B cell (primary cell): Measurements from ENCODE around the gene RBM17.
A peak's percentile ranks its signal among the peaks of the same experiment; 100 is the strongest.

Experiments
- EZH2 ChIP-seq: IDR thresholded peaks from 2 replicates; pipeline ENCODE4 v1.6.1; 2012; ENCODE audit warnings: borderline replicate concordance, low read depth, mild to moderate bottlenecking, moderate library complexity, low read length; ENCODE audit not compliant: insufficient read depth, poor library complexity, severe bottlenecking
- TF ChIP-seq, protein P1 (sequence below): fragments of 200-600 bp; IDR thresholded peaks from one replicate; pipeline ENCODE4 v1.8.0; 2022; ENCODE audit warnings: antibody characterized with exemption, mild to moderate bottlenecking

GRCh38 chr10:6088721-6089333, at the start of gene RBM17:
- TF ChIP-seq, protein P1, sequence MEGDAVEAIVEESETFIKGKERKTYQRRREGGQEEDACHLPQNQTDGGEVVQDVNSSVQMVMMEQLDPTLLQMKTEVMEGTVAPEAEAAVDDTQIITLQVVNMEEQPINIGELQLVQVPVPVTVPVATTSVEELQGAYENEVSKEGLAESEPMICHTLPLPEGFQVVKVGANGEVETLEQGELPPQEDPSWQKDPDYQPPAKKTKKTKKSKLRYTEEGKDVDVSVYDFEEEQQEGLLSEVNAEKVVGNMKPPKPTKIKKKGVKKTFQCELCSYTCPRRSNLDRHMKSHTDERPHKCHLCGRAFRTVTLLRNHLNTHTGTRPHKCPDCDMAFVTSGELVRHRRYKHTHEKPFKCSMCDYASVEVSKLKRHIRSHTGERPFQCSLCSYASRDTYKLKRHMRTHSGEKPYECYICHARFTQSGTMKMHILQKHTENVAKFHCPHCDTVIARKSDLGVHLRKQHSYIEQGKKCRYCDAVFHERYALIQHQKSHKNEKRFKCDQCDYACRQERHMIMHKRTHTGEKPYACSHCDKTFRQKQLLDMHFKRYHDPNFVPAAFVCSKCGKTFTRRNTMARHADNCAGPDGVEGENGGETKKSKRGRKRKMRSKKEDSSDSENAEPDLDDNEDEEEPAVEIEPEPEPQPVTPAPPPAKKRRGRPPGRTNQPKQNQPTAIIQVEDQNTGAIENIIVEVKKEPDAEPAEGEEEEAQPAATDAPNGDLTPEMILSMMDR, result peak; percentile 100
- no peak for TF ChIP-seq EZH2
